GM23338 (cell line): ENCODE results near the gene HIBADH. TPM values are rescaled to one million over a fixed set of nuclear protein-coding genes. Genes with fewer than 3 reads are reported as not detected.

Experiments used
- CREB1 ChIP-seq: fragments of 250-450 bp; sonication (Bioruptor Pico); IDR thresholded peaks from 2 replicates; pipeline ENCODE4 v1.5.0; 2020; ENCODE audit warnings: low read depth, mild to moderate bottlenecking, moderate library complexity
- ETS1 ChIP-seq: IDR thresholded peaks from 2 replicates; pipeline ENCODE4 v1.6.1; 2016; ENCODE audit warnings: antibody characterized with exemption
- EZH2phosphoT487 ChIP-seq: fragments of 200-600 bp; sonication (generic); IDR thresholded peaks from one replicate; pipeline ENCODE4 v1.8.1; 2018; ENCODE audit warnings: antibody characterized with exemption; ENCODE audit not compliant: unreplicated experiment
- NANOG ChIP-seq: IDR thresholded peaks from 2 replicates; pipeline ENCODE4 v1.6.1; 2016; ENCODE audit warnings: antibody characterized with exemption, borderline replicate concordance
- POLR2AphosphoS5 ChIP-seq: IDR thresholded peaks from 2 replicates; pipeline ENCODE4 v1.6.1; 2016; ENCODE audit warnings: antibody characterized with exemption, low read depth
- ZNF462 ChIP-seq: fragments of 250-450 bp; sonication (Bioruptor Pico); IDR thresholded peaks from 2 replicates; pipeline ENCODE4 v1.5.0; 2020; ENCODE audit warnings: mild to moderate bottlenecking, moderate library complexity
- polyA plus RNA-seq: library from polyadenylated mRNA; unstranded; fragments of >200 nt; fragmentation: Nextera tagmentation; extraction: Ambion mirVana; gene quantifications from 2 replicates; pipeline ENCODE4 v1.2.1, GENCODE V29; 2016
- total RNA-seq: library from RNA; depleted of rRNA; stranded (reverse); fragments of >200 nt; shearing (Covaris generic); gene quantifications from 2 replicates; pipeline ENCODE4 v1.2.3, GENCODE V29; 2014
- TF ChIP-seq, protein P1 (sequence below): IDR thresholded peaks from one replicate; pipeline ENCODE4 v1.6.1; 2018; ENCODE audit warnings: antibody characterized with exemption; ENCODE audit not compliant: unreplicated experiment

The HIBADH gene
- total and polyA plus RNA-seq, 2 experiments from 2014 or later: 31.3 to 57.0 TPM

GRCh38 chr7:27655184-27655583 is 7.5 kb downstream of the HIBADH start (continued):
- TF ChIP-seq ZNF462 (CRISPR knock-in tag) (no peak), POLR2AphosphoS5 (no peak), CREB1 (no peak), ETS1 (no peak), NANOG (no peak), EZH2phosphoT487 (no peak)
- TF ChIP-seq, protein P1, sequence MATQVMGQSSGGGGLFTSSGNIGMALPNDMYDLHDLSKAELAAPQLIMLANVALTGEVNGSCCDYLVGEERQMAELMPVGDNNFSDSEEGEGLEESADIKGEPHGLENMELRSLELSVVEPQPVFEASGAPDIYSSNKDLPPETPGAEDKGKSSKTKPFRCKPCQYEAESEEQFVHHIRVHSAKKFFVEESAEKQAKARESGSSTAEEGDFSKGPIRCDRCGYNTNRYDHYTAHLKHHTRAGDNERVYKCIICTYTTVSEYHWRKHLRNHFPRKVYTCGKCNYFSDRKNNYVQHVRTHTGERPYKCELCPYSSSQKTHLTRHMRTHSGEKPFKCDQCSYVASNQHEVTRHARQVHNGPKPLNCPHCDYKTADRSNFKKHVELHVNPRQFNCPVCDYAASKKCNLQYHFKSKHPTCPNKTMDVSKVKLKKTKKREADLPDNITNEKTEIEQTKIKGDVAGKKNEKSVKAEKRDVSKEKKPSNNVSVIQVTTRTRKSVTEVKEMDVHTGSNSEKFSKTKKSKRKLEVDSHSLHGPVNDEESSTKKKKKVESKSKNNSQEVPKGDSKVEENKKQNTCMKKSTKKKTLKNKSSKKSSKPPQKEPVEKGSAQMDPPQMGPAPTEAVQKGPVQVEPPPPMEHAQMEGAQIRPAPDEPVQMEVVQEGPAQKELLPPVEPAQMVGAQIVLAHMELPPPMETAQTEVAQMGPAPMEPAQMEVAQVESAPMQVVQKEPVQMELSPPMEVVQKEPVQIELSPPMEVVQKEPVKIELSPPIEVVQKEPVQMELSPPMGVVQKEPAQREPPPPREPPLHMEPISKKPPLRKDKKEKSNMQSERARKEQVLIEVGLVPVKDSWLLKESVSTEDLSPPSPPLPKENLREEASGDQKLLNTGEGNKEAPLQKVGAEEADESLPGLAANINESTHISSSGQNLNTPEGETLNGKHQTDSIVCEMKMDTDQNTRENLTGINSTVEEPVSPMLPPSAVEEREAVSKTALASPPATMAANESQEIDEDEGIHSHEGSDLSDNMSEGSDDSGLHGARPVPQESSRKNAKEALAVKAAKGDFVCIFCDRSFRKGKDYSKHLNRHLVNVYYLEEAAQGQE: no peak
